ENCODE measurements around the gene USP5. TPM values are rescaled to one million over a fixed set of nuclear protein-coding genes. Genes with fewer than 3 reads are reported as not detected.

The USP5 gene
- total RNA-seq, 1 experiment from 2014 or later, result 308 TPM

- peak; percentile 79 to 82 for DNase-seq
- Histone ChIP-seq H3K4me2 (peak overlapping the region; percentile 96), H2AFZ (no peak overlapping the region), H3K9me3 (ENCODE audit: insufficient read depth, low read depth) (no peaks in the 10 kb centered on the region), H3K4me1 (replicated peaks; ENCODE audit: insufficient read depth) (peaks cover 41% of the 10 kb centered on the region), H3K79me2 (ENCODE audit: low read depth) (peaks cover 39% of the 10 kb centered on the region), H3K4me3 (peak overlapping the region; percentile 84), H3K9me2 (ENCODE audit: insufficient read depth) (no peaks in the 10 kb centered on the region), H3F3A (ENCODE audit: insufficient read depth, low read depth) (peaks cover 71% of the 10 kb centered on the region), H3K27me3 (ENCODE audit: insufficient read depth, low read depth) (no peaks in the 10 kb centered on the region), H3K27ac (no peak overlapping the region), H4K20me1 (ENCODE audit: insufficient read depth) (peaks cover 41% of the 10 kb centered on the region), H3K36me3 (ENCODE audit: low read depth) (peaks cover 12% of the 10 kb centered on the region; the same call in 1 of the 2 replicates)
- BruUV-seq (replicated peaks), result no TSS peak
- ChIA-PET POLR2A (ENCODE audit: unreplicated experiment) (interaction anchor here (0.6 to 2.8 kb wide), 4 partner anchors 20 to 1590 kb away, joined by 3 to 20 read pairs (median 10); partner anchors contain the start of genes C12orf57 and RNU7-1), CTCF (interaction anchor here (0.9 to 2.6 kb wide), 3 partner anchors 54 to 237 kb away, joined by 3 to 11 read pairs (median 4); no protein-coding TSS in a partner anchor)
- intact Hi-C loops (cut with micrococcal nuclease; ENCODE audit: unreplicated experiment), result loop anchor here (1.0 to 5.0 kb wide), 2 partner anchors 75 to 221 kb away; partner anchors contain the start of gene C1R
- TF ChIP-seq EZH2 (IDR thresholded peaks at IDR 0.05; ENCODE audit: low read depth) (no peak), CTCF (conservative IDR thresholded peaks at IDR 0.05) (no peak)
Observed at GRCh38 chr12:6871052-6871957, 19.4 kb downstream of the USP5 start.

- POLR2A ChIA-PET (ENCODE audit: unreplicated experiment), result interaction anchor here (0.5 to 2.8 kb wide), 19 partner anchors 8 to 1589 kb away, joined by 3 to 20 read pairs (median 5); partner anchors contain the start of genes C12orf57, CDCA3, COPS7A and LRRC23
- peaks cover 41% of the 10 kb centered on the region for H4K20me1 ChIP-seq (ENCODE audit: insufficient read depth)
- peak; percentile 95 for TF ChIP-seq CTCF (conservative IDR thresholded peaks at IDR 0.05)
- TF ChIP-seq EZH2 (IDR thresholded peaks at IDR 0.05; ENCODE audit: low read depth), result no peak
- peaks cover 63% of the 10 kb centered on the region for H3F3A ChIP-seq (ENCODE audit: insufficient read depth, low read depth)
- CTCF ChIA-PET, result interaction anchor here (0.5 to 2.6 kb wide), 17 partner anchors 17 to 259 kb away, joined by 3 to 28 read pairs (median 4); partner anchors contain the start of genes CDCA3, LRRC23 and USP5
- H3K9me2 ChIP-seq (ENCODE audit: insufficient read depth), result no peaks in the 10 kb centered on the region
- peak; percentile 69 to 94 for DNase-seq
- peak overlapping the region; percentile 96 for H3K4me2 ChIP-seq
- H3K4me1 ChIP-seq (replicated peaks; ENCODE audit: insufficient read depth), result peaks cover 36% of the 10 kb centered on the region
- peak overlapping the region; percentile 84 for H2AFZ ChIP-seq
- H3K4me3 ChIP-seq, result peak overlapping the region; percentile 84
- peaks cover 39% of the 10 kb centered on the region for H3K79me2 ChIP-seq (ENCODE audit: low read depth)
- no peaks in the 10 kb centered on the region for H3K9me3 ChIP-seq (ENCODE audit: insufficient read depth, low read depth)
- H3K36me3 ChIP-seq (ENCODE audit: low read depth), result peaks cover 12% of the 10 kb centered on the region; the same call in 1 of the 2 replicates
- TSS peak; percentile 56 for BruUV-seq (replicated peaks)
- intact Hi-C loops (cut with micrococcal nuclease; ENCODE audit: unreplicated experiment), result loop anchor here (1.0 to 5.0 kb wide), 8 partner anchors 19 to 258 kb away; partner anchors contain the start of genes C1R, CDCA3, CLSTN3 and ENO2
- peak overlapping the region; percentile 14; the same call in 1 of the 2 replicates for H3K27ac ChIP-seq
- H3K27me3 ChIP-seq (ENCODE audit: insufficient read depth, low read depth), result no peaks in the 10 kb centered on the region
Observed at GRCh38 chr12:6872073-6873048, 20.4 kb downstream of the USP5 start.
